C4-2B (cell line): Measurements from ENCODE around the gene ZNF691.

Source experiments
- ZFX ChIP-seq: fragments of 450-650 bp; IDR thresholded peaks from 2 replicates; pipeline ENCODE4 v1.6.1; 2017
- TF ChIP-seq, protein P1 (sequence below): fragments of 450-650 bp; conservative IDR thresholded peaks from 2 replicates; pipeline ENCODE4 v1.5.1; 2017; ENCODE audit warnings: mild to moderate bottlenecking

DNA sequence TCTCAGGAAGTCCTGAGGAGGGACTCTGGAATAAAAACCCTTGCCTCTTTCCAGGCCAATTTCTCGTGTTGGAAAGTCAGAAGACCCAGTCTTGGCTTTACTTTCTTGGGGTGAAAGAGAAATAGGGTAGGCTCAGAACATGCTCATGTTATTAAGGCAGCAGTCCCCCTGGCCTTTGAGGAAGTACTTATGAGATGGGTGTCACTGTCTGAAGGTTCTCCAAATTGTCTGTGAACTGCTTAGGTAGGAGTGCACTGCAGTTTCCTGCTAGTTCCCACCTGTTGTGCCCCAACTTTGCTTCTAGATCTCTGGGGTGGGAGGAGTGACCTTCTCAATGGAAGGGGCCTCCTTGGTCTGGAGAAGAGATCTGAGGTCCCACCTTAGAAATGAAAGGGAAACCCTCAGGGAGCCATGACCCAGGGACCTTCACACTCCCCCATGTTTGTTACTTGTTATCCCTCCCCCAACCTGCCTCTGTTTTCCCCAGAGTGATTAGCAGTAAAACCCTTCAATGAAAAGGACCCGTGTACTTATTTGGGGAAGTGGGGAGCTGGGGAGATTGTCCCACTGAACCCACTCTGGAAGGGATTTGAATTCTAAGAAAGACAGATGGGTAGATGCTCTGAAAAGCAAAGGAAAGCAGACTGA lies 5.7 kb downstream of the ZNF691 start:
- TF ChIP-seq, protein P1, sequence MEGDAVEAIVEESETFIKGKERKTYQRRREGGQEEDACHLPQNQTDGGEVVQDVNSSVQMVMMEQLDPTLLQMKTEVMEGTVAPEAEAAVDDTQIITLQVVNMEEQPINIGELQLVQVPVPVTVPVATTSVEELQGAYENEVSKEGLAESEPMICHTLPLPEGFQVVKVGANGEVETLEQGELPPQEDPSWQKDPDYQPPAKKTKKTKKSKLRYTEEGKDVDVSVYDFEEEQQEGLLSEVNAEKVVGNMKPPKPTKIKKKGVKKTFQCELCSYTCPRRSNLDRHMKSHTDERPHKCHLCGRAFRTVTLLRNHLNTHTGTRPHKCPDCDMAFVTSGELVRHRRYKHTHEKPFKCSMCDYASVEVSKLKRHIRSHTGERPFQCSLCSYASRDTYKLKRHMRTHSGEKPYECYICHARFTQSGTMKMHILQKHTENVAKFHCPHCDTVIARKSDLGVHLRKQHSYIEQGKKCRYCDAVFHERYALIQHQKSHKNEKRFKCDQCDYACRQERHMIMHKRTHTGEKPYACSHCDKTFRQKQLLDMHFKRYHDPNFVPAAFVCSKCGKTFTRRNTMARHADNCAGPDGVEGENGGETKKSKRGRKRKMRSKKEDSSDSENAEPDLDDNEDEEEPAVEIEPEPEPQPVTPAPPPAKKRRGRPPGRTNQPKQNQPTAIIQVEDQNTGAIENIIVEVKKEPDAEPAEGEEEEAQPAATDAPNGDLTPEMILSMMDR = no peak
- no peak for TF ChIP-seq ZFX
